Endothelial cell of umbilical vein (primary cell): Measurements from ENCODE around the gene EIF4E3. TPM values are rescaled to one million over a fixed set of nuclear protein-coding genes. Genes with fewer than 3 reads are reported as not detected.
A peak's percentile ranks its signal among the peaks of the same experiment; 100 is the strongest.

Experiments
- BruUV-seq: library from RNA; stranded (reverse); fragments of 400-500 nt; replicated peaks from 2 replicates; lab custom pipeline; 2021; lab: Mats Ljungman, UMichigan
- CTCF ChIA-PET: fragments of 300-600, 350-600 bp; sonication (Branson Sonifier 250); formaldehyde crosslinking; loops from one replicate; lab custom pipeline; 2021; ENCODE audit warnings: antibody characterized with exemption, inconsistent platforms; lab: Charles Lee
- POLR2A ChIA-PET: fragments of 300-600, 350-600 bp; sonication (Branson Sonifier 250); formaldehyde crosslinking; loops from one replicate; lab custom pipeline; 2021; ENCODE audit warnings: antibody characterized with exemption, inconsistent platforms; lab: Charles Lee
- DNase-seq: peaks from one replicate; pipeline ENCODE4 v3.0.0-alpha.2; 2011; ENCODE audit warnings: low read depth, low spot score
- FAIRE-seq: peaks from 2 replicates; lab custom pipeline; 2011; peaks lifted over from hg19 to GRCh38; lab: Jason Lieb, UNC
- H2AFZ ChIP-seq: 2 replicates; pipeline ENCODE4 v1.6.0; 2012; ENCODE audit warnings: low read depth, low read length, control low read depth, inconsistent platforms
- H3K27ac ChIP-seq: 2 replicates; pipeline ENCODE4 v1.5.1; 2011; ENCODE audit warnings: low read depth, mild to moderate bottlenecking, control low read depth, low read length, moderate library complexity; ENCODE audit not compliant: insufficient read depth
- H3K27me3 ChIP-seq, 2 experiments: 2 replicates each; pipeline versions ENCODE4 v1.6.0 to v1.6.1; 2011; ENCODE audit warnings: low read length in 2 of 2, mixed read lengths in 1 of 2; ENCODE audit not compliant: control insufficient read depth in 2 of 2, insufficient read depth in 2 of 2
- H3K36me3 ChIP-seq, 2 experiments: 2 replicates in 1 of 2; 3 replicates in 1 of 2; pipeline ENCODE4 v1.5.1; 2011; ENCODE audit warnings: low read length in 2 of 2, mild to moderate bottlenecking in 1 of 2, moderate library complexity in 1 of 2; ENCODE audit not compliant: control insufficient read depth in 2 of 2, insufficient read depth in 2 of 2; ENCODE audit errors: extremely low read depth in 1 of 2
- H3K4me1 ChIP-seq: 3 replicates; pipeline ENCODE4 v1.5.1; 2011; ENCODE audit warnings: mild to moderate bottlenecking, low read length; ENCODE audit not compliant: control insufficient read depth, insufficient read depth; ENCODE audit errors: extremely low read depth
- H3K4me2 ChIP-seq: 2 replicates; pipeline ENCODE4 v1.6.1; 2011; ENCODE audit warnings: low read length, control low read depth, mixed read lengths; ENCODE audit not compliant: insufficient read depth
- H3K4me3 ChIP-seq, 3 experiments: fragments of 200-600 bp in 1 of 3; sonication (generic), shearing (Covaris generic) in 1 of 3; replicated peaks in 1 of 3; 2 replicates each; pipeline ENCODE4 v1.5.1; 2011 to 2016; ENCODE audit warnings: control low read depth in 3 of 3, low read length in 3 of 3, mild to moderate bottlenecking in 2 of 3, inconsistent platforms in 1 of 3, low read depth in 1 of 3, moderate library complexity in 1 of 3; ENCODE audit not compliant: insufficient read depth in 1 of 3
- H3K79me2 ChIP-seq: 2 replicates; pipeline ENCODE4 v1.6.0; 2012; ENCODE audit warnings: low read length, inconsistent platforms; ENCODE audit not compliant: control insufficient read depth, insufficient read depth
- H3K9ac ChIP-seq: replicated peaks from 2 replicates; pipeline ENCODE3; 2011; ENCODE audit warnings: low read length, control low read depth; ENCODE audit not compliant: insufficient read depth; ENCODE audit errors: extremely low read depth
- H3K9me1 ChIP-seq: replicated peaks from 3 replicates; pipeline ENCODE4 v1.6.0; 2011; ENCODE audit warnings: mild to moderate bottlenecking, low read length; ENCODE audit not compliant: control insufficient read depth, insufficient read depth; ENCODE audit errors: extremely low read depth
- H3K9me3 ChIP-seq: replicated peaks from 2 replicates; pipeline ENCODE4 v1.5.1; 2012; ENCODE audit warnings: low read length, inconsistent platforms; ENCODE audit not compliant: control insufficient read depth, insufficient read depth
- H4K20me1 ChIP-seq: replicated peaks from 2 replicates; pipeline ENCODE3; 2011; ENCODE audit warnings: mild to moderate bottlenecking, low read length; ENCODE audit not compliant: control insufficient read depth, insufficient read depth; ENCODE audit errors: extremely low read depth
- EZH2 ChIP-seq: IDR thresholded peaks from 2 replicates; pipeline ENCODE4 v1.6.1; 2012; ENCODE audit warnings: borderline replicate concordance, low read depth, mild to moderate bottlenecking, moderate library complexity, low read length, inconsistent platforms; ENCODE audit not compliant: severe bottlenecking
- POLR2AphosphoS5 ChIP-seq: IDR thresholded peaks from 2 replicates; pipeline ENCODE4 v1.6.1; 2012; ENCODE audit warnings: low read depth, mild to moderate bottlenecking, control low read depth, low read length, moderate library complexity; ENCODE audit not compliant: insufficient read depth
- dilution Hi-C: fragments of 300-500 bp; cut with MboI; formaldehyde crosslinking; loops from one replicate; pipeline ENCODE4 v1.15.0; 2019; ENCODE audit warnings: low sequenced_read_pairs; ENCODE audit not compliant: extremely low pct_ligation_motif_present
- intact Hi-C: fragments of 100-400 bp; cut with micrococcal nuclease; formaldehyde crosslinking; loops from one replicate; pipeline ENCODE4 v1.10.0; 2022
- polyA plus RNA-seq, 4 experiments: library from polyadenylated mRNA; depleted of rRNA in 3 of 4; stranded (reverse) in 3 of 4; unstranded in 1 of 4; fragments of >200 nt; gene quantifications; 2 replicates each; pipeline versions ENCODE4 v1.2.1 to v1.2.3, GENCODE V29; 2011 to 2012; ENCODE audit warnings: missing spikeins in 1 of 4
- total RNA-seq: library from RNA; stranded (reverse); gene quantifications from 2 replicates; pipeline ENCODE4 v1.2.3, GENCODE V29; 2021
- TF ChIP-seq, protein P1 (sequence below), 2 donors: IDR thresholded peaks; 1 replicate in 1 of 2; 2 replicates in 1 of 2; pipeline ENCODE4 v1.5.1; 2011; ENCODE audit warnings: low read length in 2 of 2, mild to moderate bottlenecking in 2 of 2, moderate library complexity in 2 of 2, control low read depth in 1 of 2, inconsistent platforms in 1 of 2, low read depth in 1 of 2; ENCODE audit not compliant: insufficient read depth in 1 of 2; ENCODE audit errors: extremely low read depth in 1 of 2

EIF4E3 gene
- total and polyA plus RNA-seq, 2 donors (not counting 3 experiments of a cell fraction or from before 2014, with no cell fraction given), result 1.3 to 4.9 TPM

- CTCF ChIA-PET, result no interaction called here
- H3K9ac ChIP-seq, result no peak overlapping the region
- H4K20me1 ChIP-seq, result no peaks in the 10 kb centered on the region
- peaks cover 5% of the 10 kb centered on the region for H3K4me1 ChIP-seq
- no peaks in the 10 kb centered on the region for H3K79me2 ChIP-seq
- FAIRE-seq (no peak), DNase-seq (no peak)
- intact Hi-C loops (loop anchor here (5.0 to 10.0 kb wide), 2 partner anchors 719 to 1096 kb away; partner anchors contain the start of gene RYBP), dilution Hi-C loops (no loop called here)
- no TSS peak for BruUV-seq
- H3K4me3 ChIP-seq, result no peak overlapping the region
- no peak for TF ChIP-seq POLR2AphosphoS5
- no peak overlapping the region for H3K4me2 ChIP-seq
- H3K36me3 ChIP-seq, result no peaks in the 10 kb centered on the region
- peaks cover 22 to 26% of the 10 kb centered on the region in 2 experiments for H3K27me3 ChIP-seq
- no peaks in the 10 kb centered on the region for H3K9me1 ChIP-seq
- POLR2A ChIA-PET, result no interaction called here
- H2AFZ ChIP-seq, result no peak overlapping the region
- no peaks in the 10 kb centered on the region for H3K9me3 ChIP-seq
- no peak overlapping the region for H3K27ac ChIP-seq
Observed at GRCh38 chr3:71726146-71726545, 944 bp upstream of the EIF4E3 start.

GRCh38 chr3:71724584-71725270, 475 bp downstream of the EIF4E3 start:
- DNase-seq (no peak), FAIRE-seq (no peak)
- Histone ChIP-seq H3K4me2 (peak overlapping the region; percentile 45), H3K79me2 (no peaks in the 10 kb centered on the region), H3K9me3 (no peaks in the 10 kb centered on the region), H3K4me3 (peak overlapping the region; percentile 6 to 54 (median 43)), H4K20me1 (no peaks in the 10 kb centered on the region), H3K9ac (peak overlapping the region; percentile 32), H3K36me3 (no peaks in the 10 kb centered on the region), H2AFZ (peak overlapping the region; percentile 78), H3K27me3 (peaks cover 22 to 29% of the 10 kb centered on the region in 2 experiments), H3K27ac (no peak overlapping the region), H3K9me1 (no peaks in the 10 kb centered on the region), H3K4me1 (peaks cover 5% of the 10 kb centered on the region)
- no TSS peak for BruUV-seq
- POLR2A ChIA-PET, result no interaction called here
- peak; percentile 78 for TF ChIP-seq EZH2
- TF ChIP-seq, protein P1, sequence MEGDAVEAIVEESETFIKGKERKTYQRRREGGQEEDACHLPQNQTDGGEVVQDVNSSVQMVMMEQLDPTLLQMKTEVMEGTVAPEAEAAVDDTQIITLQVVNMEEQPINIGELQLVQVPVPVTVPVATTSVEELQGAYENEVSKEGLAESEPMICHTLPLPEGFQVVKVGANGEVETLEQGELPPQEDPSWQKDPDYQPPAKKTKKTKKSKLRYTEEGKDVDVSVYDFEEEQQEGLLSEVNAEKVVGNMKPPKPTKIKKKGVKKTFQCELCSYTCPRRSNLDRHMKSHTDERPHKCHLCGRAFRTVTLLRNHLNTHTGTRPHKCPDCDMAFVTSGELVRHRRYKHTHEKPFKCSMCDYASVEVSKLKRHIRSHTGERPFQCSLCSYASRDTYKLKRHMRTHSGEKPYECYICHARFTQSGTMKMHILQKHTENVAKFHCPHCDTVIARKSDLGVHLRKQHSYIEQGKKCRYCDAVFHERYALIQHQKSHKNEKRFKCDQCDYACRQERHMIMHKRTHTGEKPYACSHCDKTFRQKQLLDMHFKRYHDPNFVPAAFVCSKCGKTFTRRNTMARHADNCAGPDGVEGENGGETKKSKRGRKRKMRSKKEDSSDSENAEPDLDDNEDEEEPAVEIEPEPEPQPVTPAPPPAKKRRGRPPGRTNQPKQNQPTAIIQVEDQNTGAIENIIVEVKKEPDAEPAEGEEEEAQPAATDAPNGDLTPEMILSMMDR (IDR thresholded peaks at IDR 0.05; ENCODE audit: extremely low read depth in 1 of 2, insufficient read depth in 1 of 2, low read depth in 1 of 2, low read length in 2 of 2), result no peak
- intact Hi-C loops, result loop anchor here (5.0 to 10.0 kb wide), 2 partner anchors 720 to 1098 kb away; partner anchors contain the start of gene RYBP
- dilution Hi-C loops, result no loop called here
- CTCF ChIA-PET, result interaction anchor here (0.7 to 3.7 kb wide), 4 partner anchors 14 to 1273 kb away, joined by 3 to 27 read pairs (median 4); no protein-coding TSS in a partner anchor
